Gastrocnemius medialis (tissue), 4 donors: ENCODE data around the gene VSIG8. TPM values are rescaled to one million over a fixed set of nuclear protein-coding genes. Genes with fewer than 3 reads are reported as not detected.

Experiments
- ATAC-seq, 2 donors: fragments of 150-250 bp; one replicate each; pipeline ENCODE4 v1.9.1; 2016
- DNase-seq, 2 donors: peaks; one replicate each; pipeline ENCODE4 v3.0.0-alpha.2; 2019
- H3K27ac ChIP-seq, 4 donors: fragments of 200-600 bp; sonication (generic); 1 replicate in 1 of 4; 2 replicates in 3 of 4; pipeline ENCODE4 v1.5.1; 2016 to 2018; ENCODE audit warnings: mild to moderate bottlenecking in 2 of 4, moderate library complexity in 1 of 4
- H3K27me3 ChIP-seq, 3 donors: fragments of 200-600 bp; sonication (generic) in 2 of 3; 1 replicate in 1 of 3; 2 replicates in 2 of 3; pipeline versions ENCODE4 v1.5.1 to v1.6.0; 2016 to 2019; ENCODE audit warnings: mild to moderate bottlenecking in 1 of 3, moderate library complexity in 1 of 3
- H3K36me3 ChIP-seq, 2 donors: fragments of 200-600 bp; sonication (generic) in 1 of 2; one replicate each; pipeline ENCODE4 v1.5.1; 2017 to 2018
- H3K4me1 ChIP-seq, 2 donors: fragments of 200-600 bp; sonication (generic) in 1 of 2; one replicate each; pipeline ENCODE4 v1.5.1; 2016 to 2017; ENCODE audit warnings: mild to moderate bottlenecking in 2 of 2
- H3K4me3 ChIP-seq, 4 donors: fragments of 200-600 bp; sonication (generic) in 3 of 4; 1 replicate in 1 of 4; 2 replicates in 3 of 4; pipeline ENCODE4 v1.5.1; 2016 to 2019; ENCODE audit warnings: mild to moderate bottlenecking in 2 of 4
- H3K9me3 ChIP-seq, 3 donors: fragments of 200-600 bp; sonication (generic) in 2 of 3; 1 replicate in 1 of 3; 2 replicates in 2 of 3; pipeline ENCODE4 v1.5.1; 2016 to 2019
- POLR2A ChIP-seq, 2 donors: fragments of 450-650 bp; IDR thresholded peaks; one replicate each; pipeline ENCODE4 v1.6.1; 2017; ENCODE audit warnings: antibody characterized with exemption in 2 of 2, mild to moderate bottlenecking in 2 of 2, moderate library complexity in 2 of 2
- in situ Hi-C, 4 donors: fragments of 200-750 bp; cut with MboI; loops; one replicate each; pipeline versions ENCODE4 v1.15.0 to v1.8.0; 2017; ENCODE audit warnings: low sequenced_read_pairs in 4 of 4
- intact Hi-C: fragments of 100-400 bp; cut with DNase I; formaldehyde crosslinking; loops from one replicate; pipeline ENCODE4 v1.15.1; 2023; ENCODE audit warnings: low total_unique reads
- total RNA-seq, 4 donors: library from RNA; depleted of rRNA; stranded (reverse); fragments of >200 nt; gene quantifications; one replicate each; pipeline versions ENCODE4 v1.1.0 to v1.2.3, GENCODE V29; 2016
- TF ChIP-seq, protein P1 (sequence below), 5 experiments: fragments of 450-650 bp in 3 of 5; fragments of 200-600 bp in 2 of 5; sonication (generic) in 2 of 5; IDR thresholded peaks in 4 of 5; conservative IDR thresholded peaks in 1 of 5; 1 replicate in 4 of 5; 2 replicates in 1 of 5; pipeline ENCODE4 v1.5.1; 2016 to 2019; ENCODE audit warnings: antibody characterized with exemption in 5 of 5, mild to moderate bottlenecking in 3 of 5, moderate library complexity in 3 of 5

The VSIG8 gene
- total RNA-seq, 4 donors from 2014 or later, result not detected

- Histone ChIP-seq H3K27me3 (no peaks in the 10 kb centered on the region), H3K4me1 (peaks cover 8 to 14% of the 10 kb centered on the region in 2 donors), H3K36me3 (no peaks in the 10 kb centered on the region), H3K4me3 (peak overlapping the region; percentile 69 to 99 (median 82)), H3K9me3 (no peaks in the 10 kb centered on the region), H3K27ac (peak overlapping the region; percentile 82 to 95 (median 89))
- no peak for ATAC-seq
- TF ChIP-seq, protein P1, sequence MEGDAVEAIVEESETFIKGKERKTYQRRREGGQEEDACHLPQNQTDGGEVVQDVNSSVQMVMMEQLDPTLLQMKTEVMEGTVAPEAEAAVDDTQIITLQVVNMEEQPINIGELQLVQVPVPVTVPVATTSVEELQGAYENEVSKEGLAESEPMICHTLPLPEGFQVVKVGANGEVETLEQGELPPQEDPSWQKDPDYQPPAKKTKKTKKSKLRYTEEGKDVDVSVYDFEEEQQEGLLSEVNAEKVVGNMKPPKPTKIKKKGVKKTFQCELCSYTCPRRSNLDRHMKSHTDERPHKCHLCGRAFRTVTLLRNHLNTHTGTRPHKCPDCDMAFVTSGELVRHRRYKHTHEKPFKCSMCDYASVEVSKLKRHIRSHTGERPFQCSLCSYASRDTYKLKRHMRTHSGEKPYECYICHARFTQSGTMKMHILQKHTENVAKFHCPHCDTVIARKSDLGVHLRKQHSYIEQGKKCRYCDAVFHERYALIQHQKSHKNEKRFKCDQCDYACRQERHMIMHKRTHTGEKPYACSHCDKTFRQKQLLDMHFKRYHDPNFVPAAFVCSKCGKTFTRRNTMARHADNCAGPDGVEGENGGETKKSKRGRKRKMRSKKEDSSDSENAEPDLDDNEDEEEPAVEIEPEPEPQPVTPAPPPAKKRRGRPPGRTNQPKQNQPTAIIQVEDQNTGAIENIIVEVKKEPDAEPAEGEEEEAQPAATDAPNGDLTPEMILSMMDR (IDR thresholded peaks at IDR 0.05 in 4 of 5, conservative IDR thresholded peaks at IDR 0.05 in 1 of 5), result no peak
- no peak for TF ChIP-seq POLR2A (IDR thresholded peaks at IDR 0.05)
- intact Hi-C loops, result loop anchor here (2.0 to 10.0 kb wide), 3 partner anchors 25 to 73 kb away; partner anchors contain the start of genes DUSP23 and TAGLN2
- DNase-seq, result no peak
- in situ Hi-C loops, result loop anchor here in 1 of 4 donors (10.0 kb wide), 1 partner anchor 49 kb away; the partner anchor contains the start of gene FCRL6
These were observed 8.9 kb downstream of the VSIG8 start for GRCh38 chr1:159853417-159854115.

- no peaks in the 10 kb centered on the region for H3K36me3 ChIP-seq
- in situ Hi-C loops, result loop anchor here in 1 of 4 donors (10.0 kb wide), 1 partner anchor 47 kb away; the partner anchor contains the start of gene FCRL6
- H3K4me1 ChIP-seq, result peaks cover 8 to 14% of the 10 kb centered on the region in 2 donors
- H3K9me3 ChIP-seq, result no peaks in the 10 kb centered on the region
- ATAC-seq, result no peak
- no peaks in the 10 kb centered on the region for H3K27me3 ChIP-seq
- H3K27ac ChIP-seq, result no peak overlapping the region
- TF ChIP-seq POLR2A (IDR thresholded peaks at IDR 0.05), result no peak
- TF ChIP-seq, protein P1 (IDR thresholded peaks at IDR 0.05 in 4 of 5, conservative IDR thresholded peaks at IDR 0.05 in 1 of 5), result no peak
- H3K4me3 ChIP-seq, result no peak overlapping the region
- intact Hi-C loops, result loop anchor here (10.0 kb wide), 1 partner anchor 73 kb away; the partner anchor contains the start of gene TAGLN2
- DNase-seq, result no peak
These were observed 11.1 kb downstream of the VSIG8 start for GRCh38 chr1:159851407-159851806.

GRCh38 chr1:159849626-159850366 lies 12.7 kb downstream of the VSIG8 start:
- Histone ChIP-seq H3K9me3 (no peaks in the 10 kb centered on the region), H3K4me1 (peaks cover 8 to 14% of the 10 kb centered on the region in 2 donors), H3K27ac (no peak overlapping the region), H3K36me3 (no peaks in the 10 kb centered on the region), H3K4me3 (no peak overlapping the region), H3K27me3 (no peaks in the 10 kb centered on the region)
- TF ChIP-seq, protein P1 (IDR thresholded peaks at IDR 0.05 in 4 of 5, conservative IDR thresholded peaks at IDR 0.05 in 1 of 5), result no peak
- no peak for TF ChIP-seq POLR2A (IDR thresholded peaks at IDR 0.05)
- ATAC-seq (no peak), DNase-seq (no peak)
- intact Hi-C loops, result loop anchor here (10.0 kb wide), 1 partner anchor 75 kb away; the partner anchor contains the start of gene TAGLN2
- in situ Hi-C loops, result loop anchor here in 1 of 4 donors (10.0 kb wide), 1 partner anchor 45 kb away; the partner anchor contains the start of gene FCRL6

GRCh38 chr1:159848326-159848725 lies 14.1 kb downstream of the VSIG8 start:
- TF ChIP-seq POLR2A (IDR thresholded peaks at IDR 0.05), result no peak
- TF ChIP-seq, protein P1 (IDR thresholded peaks at IDR 0.05 in 4 of 5, conservative IDR thresholded peaks at IDR 0.05 in 1 of 5), result no peak
- intact Hi-C loops, result no loop called here
- Histone ChIP-seq H3K27me3 (no peaks in the 10 kb centered on the region), H3K9me3 (no peaks in the 10 kb centered on the region), H3K27ac (no peak overlapping the region), H3K4me3 (no peak overlapping the region), H3K4me1 (peaks cover 1 to 5% of the 10 kb centered on the region in 2 donors), H3K36me3 (no peaks in the 10 kb centered on the region)
- in situ Hi-C loops, result no loop called here
- DNase-seq (no peak), ATAC-seq (no peak)
